Nephron progenitor cell (in vitro differentiated cells): ENCODE measurements around the gene MAP3K8.

ENCODE experiments used
- DNase-seq: peaks from one replicate; pipeline ENCODE4 v3.0.0; 2021
- H3K27ac Mint-ChIP-seq: 2 replicates; pipeline ENCODE4 v1.8.0; 2021; ENCODE audit warnings: mild to moderate bottlenecking, moderate library complexity, mixed read lengths
- H3K27me3 Mint-ChIP-seq: 2 replicates; pipeline ENCODE4 v1.8.0; 2021; ENCODE audit warnings: mild to moderate bottlenecking, low read depth, mixed read lengths; ENCODE audit not compliant: poor library complexity
- H3K36me3 Mint-ChIP-seq: 2 replicates; pipeline ENCODE4 v1.8.0; 2021; ENCODE audit warnings: low read depth, mixed read lengths
- H3K4me1 Mint-ChIP-seq: 2 replicates; pipeline ENCODE4 v1.8.0; 2021; ENCODE audit warnings: mixed read lengths
- H3K4me3 Mint-ChIP-seq: 2 replicates; pipeline ENCODE4 v1.8.0; 2021; ENCODE audit warnings: mild to moderate bottlenecking, moderate library complexity, mixed read lengths
- H3K9me3 Mint-ChIP-seq: 2 replicates; pipeline ENCODE4 v1.8.0; 2021; ENCODE audit warnings: mild to moderate bottlenecking, moderate library complexity, mixed read lengths
- CTCF ChIP-seq: fragments of 200-600 bp; sonication (generic); IDR thresholded peaks from 2 replicates; pipeline ENCODE4 v1.5.0; 2021; ENCODE audit warnings: antibody characterized with exemption

The MAP3K8 gene

GRCh38 chr10:30491916-30492515 is 58.0 kb downstream of the MAP3K8 start:
- TF ChIP-seq CTCF: no peak
- no peak overlapping the region for H3K4me3 Mint-ChIP-seq
- H3K36me3 Mint-ChIP-seq: no peaks in the 10 kb centered on the region
- peaks cover 13% of the 10 kb centered on the region for H3K27me3 Mint-ChIP-seq
- no peak for DNase-seq
- no peak overlapping the region for H3K27ac Mint-ChIP-seq
- no peaks in the 10 kb centered on the region for H3K9me3 Mint-ChIP-seq
- H3K4me1 Mint-ChIP-seq: peaks cover 40% of the 10 kb centered on the region

- no peaks in the 10 kb centered on the region for H3K9me3 Mint-ChIP-seq
- no peak overlapping the region for H3K27ac Mint-ChIP-seq
- no peak for DNase-seq
- H3K27me3 Mint-ChIP-seq: peaks cover 12% of the 10 kb centered on the region
- peaks cover 40% of the 10 kb centered on the region for H3K4me1 Mint-ChIP-seq
- TF ChIP-seq CTCF: no peak
- no peaks in the 10 kb centered on the region for H3K36me3 Mint-ChIP-seq
- no peak overlapping the region for H3K4me3 Mint-ChIP-seq
These were observed 59.9 kb downstream of the MAP3K8 start for GRCh38 chr10:30493609-30494530.

- Mint-ChIP-seq H3K4me1 (peaks cover 37% of the 10 kb centered on the region), H3K4me3 (no peak overlapping the region), H3K27me3 (peaks cover 9% of the 10 kb centered on the region), H3K9me3 (no peaks in the 10 kb centered on the region), H3K36me3 (no peaks in the 10 kb centered on the region), H3K27ac (no peak overlapping the region)
- no peak for TF ChIP-seq CTCF
- no peak for DNase-seq
These were observed 60.6 kb downstream of the MAP3K8 start for GRCh38 chr10:30494558-30494957.

- no peaks in the 10 kb centered on the region for H3K9me3 Mint-ChIP-seq
- no peak for DNase-seq
- peaks cover 9% of the 10 kb centered on the region for H3K27me3 Mint-ChIP-seq
- H3K27ac Mint-ChIP-seq: no peak overlapping the region
- no peaks in the 10 kb centered on the region for H3K36me3 Mint-ChIP-seq
- H3K4me1 Mint-ChIP-seq: peaks cover 35% of the 10 kb centered on the region
- no peak for TF ChIP-seq CTCF
- no peak overlapping the region for H3K4me3 Mint-ChIP-seq
These were observed 61.7 kb downstream of the MAP3K8 start for GRCh38 chr10:30495687-30496086.

GRCh38 chr10:30499816-30500215 is 65.8 kb downstream of the MAP3K8 start:
- no peak overlapping the region for H3K27ac Mint-ChIP-seq
- no peaks in the 10 kb centered on the region for H3K36me3 Mint-ChIP-seq
- TF ChIP-seq CTCF: no peak
- H3K4me1 Mint-ChIP-seq: peaks cover 11% of the 10 kb centered on the region
- peaks cover 18% of the 10 kb centered on the region for H3K27me3 Mint-ChIP-seq
- DNase-seq: no peak
- H3K9me3 Mint-ChIP-seq: no peaks in the 10 kb centered on the region
- H3K4me3 Mint-ChIP-seq: no peak overlapping the region
